WTC11 (cell line): ENCODE data around the gene KDM2B. TPM values are rescaled to one million over a fixed set of nuclear protein-coding genes. Genes with fewer than 3 reads are reported as not detected.

ENCODE experiments used
- ATAC-seq: fragments of 200-7000 bp; cut with Tn5 transposase; 2 replicates; pipeline ENCODE4 v1.10.0; 2021; ENCODE audit warnings: mild to moderate bottlenecking, moderate library complexity
- CTCF ChIA-PET: fragments of 300-600 bp; sonication (Branson Sonifier 250); formaldehyde crosslinking; loops from one replicate; lab custom pipeline; 2021; ENCODE audit warnings: antibody characterized with exemption; lab: Charles Lee
- POLR2A ChIA-PET: fragments of 350-600 bp; sonication (Branson Sonifier 250); formaldehyde crosslinking; loops from one replicate; lab custom pipeline; 2021; ENCODE audit warnings: antibody characterized with exemption; lab: Charles Lee
- DNase-seq: peaks from one replicate; pipeline ENCODE4 v3.0.0; 2021; ENCODE audit warnings: low spot score
- H3K27ac Mint-ChIP-seq: 2 replicates; pipeline ENCODE4 v1.8.0; 2021; ENCODE audit warnings: mixed read lengths
- H3K27me3 Mint-ChIP-seq: 2 replicates; pipeline ENCODE4 v1.8.0; 2021; ENCODE audit warnings: low read depth, mild to moderate bottlenecking, moderate library complexity, mixed read lengths
- H3K36me3 Mint-ChIP-seq: 2 replicates; pipeline ENCODE4 v1.8.0; 2021; ENCODE audit warnings: mixed read lengths
- H3K4me1 Mint-ChIP-seq: 2 replicates; pipeline ENCODE4 v1.8.0; 2022; ENCODE audit warnings: mixed read lengths
- H3K4me3 Mint-ChIP-seq: 2 replicates; pipeline ENCODE4 v1.8.0; 2021; ENCODE audit warnings: mild to moderate bottlenecking, moderate library complexity, mixed read lengths
- H3K9me3 Mint-ChIP-seq: 2 replicates; pipeline ENCODE4 v1.8.0; 2021; ENCODE audit warnings: mixed read lengths
- ARID4B ChIP-seq: sonication (generic); formaldehyde crosslinking; IDR thresholded peaks from 2 replicates; pipeline ENCODE4 v1.8.0; 2023; ENCODE audit warnings: missing genetic modification reagents, mild to moderate bottlenecking, borderline replicate concordance
- ATF1 ChIP-seq: sonication (generic); formaldehyde crosslinking; IDR thresholded peaks from 2 replicates; pipeline ENCODE4 v1.8.1; 2023; ENCODE audit warnings: mild to moderate bottlenecking, moderate library complexity, missing genetic modification reagents
- ATF3 ChIP-seq: sonication (generic); formaldehyde crosslinking; conservative IDR thresholded peaks from 2 replicates; pipeline ENCODE4 v1.8.1; 2022; ENCODE audit warnings: mild to moderate bottlenecking, missing genetic modification reagents
- CREM ChIP-seq: sonication (generic); formaldehyde crosslinking; IDR thresholded peaks from 2 replicates; pipeline ENCODE4 v1.8.1; 2022; ENCODE audit warnings: mild to moderate bottlenecking, missing genetic modification reagents, moderate library complexity
- CTCF ChIP-seq: fragments of 200-600 bp; IDR thresholded peaks from 2 replicates; pipeline ENCODE4 v1.8.0; 2022; ENCODE audit warnings: antibody characterized with exemption
- ETV6 ChIP-seq: sonication (generic); formaldehyde crosslinking; IDR thresholded peaks from 2 replicates; pipeline ENCODE4 v1.8.1; 2022; ENCODE audit warnings: mild to moderate bottlenecking, missing genetic modification reagents
- FOXK1 ChIP-seq: sonication (generic); formaldehyde crosslinking; IDR thresholded peaks from 2 replicates; pipeline ENCODE4 v1.8.0; 2022; ENCODE audit warnings: mild to moderate bottlenecking, moderate library complexity, missing genetic modification reagents
- FOXP1 ChIP-seq: sonication (generic); formaldehyde crosslinking; IDR thresholded peaks from 2 replicates; pipeline ENCODE4 v1.8.0; 2022; ENCODE audit warnings: missing genetic modification reagents, mild to moderate bottlenecking, moderate library complexity, borderline replicate concordance
- FOXP4 ChIP-seq: sonication (generic); formaldehyde crosslinking; IDR thresholded peaks from 2 replicates; pipeline ENCODE4 v1.8.0; 2022; ENCODE audit warnings: mild to moderate bottlenecking, missing genetic modification reagents
- IRF2 ChIP-seq: sonication (generic); formaldehyde crosslinking; IDR thresholded peaks from 2 replicates; pipeline ENCODE4 v1.8.0; 2022; ENCODE audit warnings: low read depth, missing genetic modification reagents, borderline replicate concordance
- MYBL2 ChIP-seq: sonication (generic); formaldehyde crosslinking; IDR thresholded peaks from 2 replicates; pipeline ENCODE4 v1.8.1; 2023; ENCODE audit warnings: mild to moderate bottlenecking, moderate library complexity, missing genetic modification reagents
- NFE2L1 ChIP-seq: sonication (generic); formaldehyde crosslinking; IDR thresholded peaks from 2 replicates; pipeline ENCODE4 v1.8.1; 2023; ENCODE audit warnings: missing genetic modification reagents
- RELA ChIP-seq: sonication (generic); formaldehyde crosslinking; IDR thresholded peaks from 2 replicates; pipeline ENCODE4 v1.8.1; 2022; ENCODE audit warnings: missing genetic modification reagents, mild to moderate bottlenecking, borderline replicate concordance
- SP1 ChIP-seq: sonication (generic); formaldehyde crosslinking; conservative IDR thresholded peaks from 2 replicates; pipeline ENCODE4 v1.8.1; 2022; ENCODE audit warnings: missing genetic modification reagents
- USF2 ChIP-seq: sonication (generic); formaldehyde crosslinking; IDR thresholded peaks from 2 replicates; pipeline ENCODE4 v1.8.1; 2023; ENCODE audit warnings: mild to moderate bottlenecking, missing genetic modification reagents, moderate library complexity
- ZBTB21 ChIP-seq: sonication (generic); formaldehyde crosslinking; IDR thresholded peaks from 2 replicates; pipeline ENCODE4 v1.8.1; 2023; ENCODE audit warnings: mild to moderate bottlenecking, missing genetic modification reagents, borderline replicate concordance
- ZBTB43 ChIP-seq: sonication (generic); formaldehyde crosslinking; IDR thresholded peaks from 2 replicates; pipeline ENCODE4 v1.8.1; 2023; ENCODE audit warnings: mild to moderate bottlenecking, missing genetic modification reagents
- ZNF423 ChIP-seq: fragments of 250-450 bp; sonication (Bioruptor Pico); IDR thresholded peaks from 2 replicates; pipeline ENCODE4 v2.1.2; 2022; ENCODE audit warnings: mild to moderate bottlenecking, moderate library complexity
- ZNF532 ChIP-seq: fragments of 250-450 bp; sonication (Bioruptor Pico); IDR thresholded peaks from 2 replicates; pipeline ENCODE4 v1.9.0; 2021; ENCODE audit warnings: mild to moderate bottlenecking, borderline replicate concordance
- total RNA-seq: library from RNA; stranded (reverse); gene quantifications from 3 replicates; pipeline ENCODE4 v1.2.3, GENCODE V29; 2021

The KDM2B gene
- total RNA-seq, 1 experiment from 2014 or later, result 147 TPM

- peaks cover 13% of the 10 kb centered on the region for H3K36me3 Mint-ChIP-seq
- TF ChIP-seq SP1 (CRISPR knock-in tag), result peak; percentile 45; the same call in 1 of the 2 replicates
- TF ChIP-seq IRF2 (CRISPR knock-in tag), result no peak
- TF ChIP-seq MYBL2 (CRISPR knock-in tag), result peak; percentile 41; the same call in 1 of the 2 replicates
- TF ChIP-seq ZBTB21, result no peak
- TF ChIP-seq RELA, result no peak
- no peak; the same call in 1 of the 2 replicates for TF ChIP-seq ARID4B (CRISPR knock-in tag)
- peak; percentile 55; the same call in 1 of the 2 replicates for TF ChIP-seq FOXP4 (CRISPR knock-in tag)
- TF ChIP-seq USF2 (CRISPR knock-in tag), result 0 out of 2 replicates have a peak, but pooled peaks have one; percentile 14
- 0 out of 2 replicates have a peak, but pooled peaks have one; percentile 21 for TF ChIP-seq ETV6 (CRISPR knock-in tag)
- TF ChIP-seq FOXP1 (CRISPR knock-in tag), result peak; percentile 33; the same call in 1 of the 2 replicates
- TF ChIP-seq ATF1 (CRISPR knock-in tag), result no peak
- TF ChIP-seq ATF3 (CRISPR knock-in tag), result no peak
- peak; percentile 37; the same call in 1 of the 2 replicates for TF ChIP-seq FOXK1
- no peak for TF ChIP-seq CTCF
- TF ChIP-seq NFE2L1 (CRISPR knock-in tag), result peak; percentile 13; the same call in 1 of the 2 replicates
- 0 out of 2 replicates have a peak, but pooled peaks have one; percentile 54 for TF ChIP-seq ZBTB43 (CRISPR knock-in tag)
- TF ChIP-seq CREM (CRISPR knock-in tag), result 0 out of 2 replicates have a peak, but pooled peaks have one; percentile 26
- TF ChIP-seq ZNF423 (CRISPR knock-in tag), result peak; percentile 29; the same call in 1 of the 2 replicates
- TF ChIP-seq ZNF532 (CRISPR knock-in tag), result no peak
- ChIA-PET POLR2A (interaction anchor here (0.6 to 6.9 kb wide), 10 partner anchors 28 to 138 kb away, joined by 3 to 73 read pairs (median 6); partner anchors contain the start of gene ORAI1), CTCF (interaction anchor here (0.6 to 6.0 kb wide), 14 partner anchors 12 to 347 kb away, joined by 3 to 61 read pairs (median 4); partner anchors contain the start of gene ORAI1)
- peak; percentile 7; the same call in 1 of the 2 replicates for ATAC-seq
- peak overlapping the region; percentile 100 for H3K27ac Mint-ChIP-seq
- DNase-seq, result peak; percentile 81
- H3K4me3 Mint-ChIP-seq, result peak overlapping the region; percentile 99
- H3K4me1 Mint-ChIP-seq, result peaks cover 46% of the 10 kb centered on the region
- H3K9me3 Mint-ChIP-seq, result no peaks in the 10 kb centered on the region
- no peaks in the 10 kb centered on the region for H3K27me3 Mint-ChIP-seq
Observed at GRCh38 chr12:121579981-121580868, 598 bp downstream of the KDM2B start.
